ENCODE measurements around the gene PCDHA12. TPM values are rescaled to one million over a fixed set of nuclear protein-coding genes. Genes with fewer than 3 reads are reported as not detected.

PCDHA12 gene
- total and polyA plus RNA-seq, 10 donors: 0.06 to 0.79 (median 0.22) TPM; not detected in 5

- peaks cover 0 to 73% (median 6%) of the 10 kb centered on the region in 7 donors for H3K27me3 ChIP-seq (replicated peaks in 1 of 7)
- no peak overlapping the region for H3K27ac ChIP-seq
- intact Hi-C loops (cut with DNase I; ENCODE audit: low total_unique reads): no loop called here
- H3K4me3 ChIP-seq: no peak overlapping the region
- no peak for DNase-seq
- no peak for TF ChIP-seq POLR2AphosphoS5 (IDR thresholded peaks at IDR 0.05)
- no peak for TF ChIP-seq CTCF (IDR thresholded peaks at IDR 0.05 in 8 of 11, conservative IDR thresholded peaks at IDR 0.05 in 3 of 11)
- TF ChIP-seq POLR2A (IDR thresholded peaks at IDR 0.05): no peak
- WGBS, 5 donors: 57 to 67% (median 66%) methylated on average over 62 to 94 of the region's 94 CpGs; no CpG with 5 or more reads in 1 of the 5 donors
- no peaks in the 10 kb centered on the region for H3K4me1 ChIP-seq
- H3K36me3 ChIP-seq: no peaks in the 10 kb centered on the region
- H3K9me3 ChIP-seq: peaks cover 0 to 70% (median 50%) of the 10 kb centered on the region in 8 donors
These were observed 17.7 kb upstream of the PCDHA12 start for GRCh38 chr5:140857177-140857986.

GRCh38 chr5:140857987-140858240 is 17.2 kb upstream of the PCDHA12 start:
- no peaks in the 10 kb centered on the region for H3K4me1 ChIP-seq
- TF ChIP-seq CTCF (IDR thresholded peaks at IDR 0.05 in 8 of 11, conservative IDR thresholded peaks at IDR 0.05 in 3 of 11) (no peak), POLR2AphosphoS5 (IDR thresholded peaks at IDR 0.05) (no peak), POLR2A (IDR thresholded peaks at IDR 0.05) (no peak)
- H3K27me3 ChIP-seq (replicated peaks in 1 of 7): peaks cover 0 to 73% (median 6%) of the 10 kb centered on the region in 7 donors
- no peak overlapping the region for H3K4me3 ChIP-seq
- no peak overlapping the region for H3K27ac ChIP-seq
- WGBS, 5 donors: 57 to 72% (median 61%) methylated on average over 5 to 22 of the region's 22 CpGs; no CpG with 5 or more reads in 1 of the 5 donors
- H3K36me3 ChIP-seq: no peaks in the 10 kb centered on the region
- no peak for DNase-seq
- intact Hi-C loops (cut with DNase I; ENCODE audit: low total_unique reads): no loop called here
- peaks cover 0 to 71% (median 54%) of the 10 kb centered on the region in 8 donors for H3K9me3 ChIP-seq

- DNase-seq: no peak
- peaks cover 0 to 68% (median 0%) of the 10 kb centered on the region in 7 donors for H3K27me3 ChIP-seq (replicated peaks in 1 of 7)
- H3K9me3 ChIP-seq: peaks cover 0 to 50% (median 34%) of the 10 kb centered on the region in 8 donors
- no peak for TF ChIP-seq POLR2A (IDR thresholded peaks at IDR 0.05)
- TF ChIP-seq POLR2AphosphoS5 (IDR thresholded peaks at IDR 0.05): no peak
- TF ChIP-seq CTCF (IDR thresholded peaks at IDR 0.05 in 8 of 11, conservative IDR thresholded peaks at IDR 0.05 in 3 of 11): no peak
- no peaks in the 10 kb centered on the region for H3K4me1 ChIP-seq
- 43 to 58% (median 57%) methylated on average over 28 to 76 of the region's 76 CpGs for WGBS, 5 donors
- H3K27ac ChIP-seq: no peak overlapping the region
- intact Hi-C loops (cut with DNase I; ENCODE audit: low total_unique reads): no loop called here
- H3K36me3 ChIP-seq: no peaks in the 10 kb centered on the region
- no peak overlapping the region for H3K4me3 ChIP-seq
These were observed 12.4 kb upstream of the PCDHA12 start for GRCh38 chr5:140862441-140863295.

Measured in spleen (tissue), 11 donors.